WTC11 (cell line): ENCODE results near the gene ZNF428. TPM values are rescaled to one million over a fixed set of nuclear protein-coding genes. Genes with fewer than 3 reads are reported as not detected.

ENCODE experiments used
- ATAC-seq: fragments of 200-7000 bp; cut with Tn5 transposase; 2 replicates; pipeline ENCODE4 v1.10.0; 2021; ENCODE audit warnings: mild to moderate bottlenecking, moderate library complexity
- CTCF ChIA-PET: fragments of 300-600 bp; sonication (Branson Sonifier 250); formaldehyde crosslinking; loops from one replicate; lab custom pipeline; 2021; ENCODE audit warnings: antibody characterized with exemption; lab: Charles Lee
- POLR2A ChIA-PET: fragments of 350-600 bp; sonication (Branson Sonifier 250); formaldehyde crosslinking; loops from one replicate; lab custom pipeline; 2021; ENCODE audit warnings: antibody characterized with exemption; lab: Charles Lee
- DNase-seq: peaks from one replicate; pipeline ENCODE4 v3.0.0; 2021; ENCODE audit warnings: low spot score
- H3K27ac Mint-ChIP-seq: 2 replicates; pipeline ENCODE4 v1.8.0; 2021; ENCODE audit warnings: mixed read lengths
- H3K27me3 Mint-ChIP-seq: 2 replicates; pipeline ENCODE4 v1.8.0; 2021; ENCODE audit warnings: low read depth, mild to moderate bottlenecking, moderate library complexity, mixed read lengths
- H3K36me3 Mint-ChIP-seq: 2 replicates; pipeline ENCODE4 v1.8.0; 2021; ENCODE audit warnings: mixed read lengths
- H3K4me1 Mint-ChIP-seq: 2 replicates; pipeline ENCODE4 v1.8.0; 2022; ENCODE audit warnings: mixed read lengths
- H3K4me3 Mint-ChIP-seq: 2 replicates; pipeline ENCODE4 v1.8.0; 2021; ENCODE audit warnings: mild to moderate bottlenecking, moderate library complexity, mixed read lengths
- H3K9me3 Mint-ChIP-seq: 2 replicates; pipeline ENCODE4 v1.8.0; 2021; ENCODE audit warnings: mixed read lengths
- AFF4 ChIP-seq: sonication (generic); formaldehyde crosslinking; IDR thresholded peaks from 2 replicates; pipeline ENCODE4 v1.8.1; 2023; ENCODE audit warnings: mild to moderate bottlenecking, missing genetic modification reagents, borderline replicate concordance
- ATF3 ChIP-seq: sonication (generic); formaldehyde crosslinking; conservative IDR thresholded peaks from 2 replicates; pipeline ENCODE4 v1.8.1; 2022; ENCODE audit warnings: mild to moderate bottlenecking, missing genetic modification reagents
- CREM ChIP-seq: sonication (generic); formaldehyde crosslinking; IDR thresholded peaks from 2 replicates; pipeline ENCODE4 v1.8.1; 2022; ENCODE audit warnings: mild to moderate bottlenecking, missing genetic modification reagents, moderate library complexity
- E2F1 ChIP-seq: sonication (generic); formaldehyde crosslinking; IDR thresholded peaks from 2 replicates; pipeline ENCODE4 v1.8.0; 2022; ENCODE audit warnings: mild to moderate bottlenecking, missing genetic modification reagents
- E2F4 ChIP-seq: sonication (generic); formaldehyde crosslinking; IDR thresholded peaks from 2 replicates; pipeline ENCODE4 v1.8.1; 2022; ENCODE audit warnings: low read depth, mild to moderate bottlenecking, moderate library complexity, missing genetic modification reagents, borderline replicate concordance
- EMX1 ChIP-seq: fragments of 250-450 bp; sonication (Bioruptor Pico); IDR thresholded peaks from 2 replicates; pipeline ENCODE4 v1.8.0; 2021; ENCODE audit warnings: mild to moderate bottlenecking
- GABPB1 ChIP-seq: sonication (generic); formaldehyde crosslinking; IDR thresholded peaks from 2 replicates; pipeline ENCODE4 v1.8.1; 2023; ENCODE audit warnings: mild to moderate bottlenecking, missing genetic modification reagents
- GRHL2 ChIP-seq: fragments of 250-450 bp; sonication (Bioruptor Pico); IDR thresholded peaks from 2 replicates; pipeline ENCODE4 v1.8.0; 2022; ENCODE audit warnings: mild to moderate bottlenecking, moderate library complexity; ENCODE audit not compliant: insufficient replicate concordance, severe bottlenecking
- HMGXB4 ChIP-seq: sonication (generic); formaldehyde crosslinking; IDR thresholded peaks from 2 replicates; pipeline ENCODE4 v1.8.1; 2023; ENCODE audit warnings: mild to moderate bottlenecking, moderate library complexity, missing genetic modification reagents
- NFATC4 ChIP-seq: fragments of 250-450 bp; sonication (Bioruptor Pico); IDR thresholded peaks from 2 replicates; pipeline ENCODE4 v1.9.0; 2021; ENCODE audit warnings: mild to moderate bottlenecking
- NR2C2 ChIP-seq: sonication (generic); formaldehyde crosslinking; IDR thresholded peaks from 2 replicates; pipeline ENCODE4 v1.8.0; 2022; ENCODE audit warnings: mild to moderate bottlenecking, missing genetic modification reagents
- NR3C1 ChIP-seq: sonication (generic); formaldehyde crosslinking; conservative IDR thresholded peaks from 2 replicates; pipeline ENCODE4 v1.8.1; 2023; ENCODE audit warnings: low read depth, mild to moderate bottlenecking, missing genetic modification reagents
- PRRX2 ChIP-seq: fragments of 250-450 bp; sonication (Bioruptor Pico); IDR thresholded peaks from 2 replicates; pipeline ENCODE4 v1.8.0; 2021; ENCODE audit warnings: mild to moderate bottlenecking
- SP1 ChIP-seq: sonication (generic); formaldehyde crosslinking; conservative IDR thresholded peaks from 2 replicates; pipeline ENCODE4 v1.8.1; 2022; ENCODE audit warnings: missing genetic modification reagents
- TCF7 ChIP-seq: sonication (generic); formaldehyde crosslinking; IDR thresholded peaks from 2 replicates; pipeline ENCODE4 v1.8.0; 2022; ENCODE audit warnings: mild to moderate bottlenecking, low read depth, missing genetic modification reagents, moderate library complexity
- USF1 ChIP-seq: sonication (generic); formaldehyde crosslinking; IDR thresholded peaks from 2 replicates; pipeline ENCODE4 v1.8.0; 2022; ENCODE audit warnings: mild to moderate bottlenecking, missing genetic modification reagents
- ZBTB21 ChIP-seq: sonication (generic); formaldehyde crosslinking; IDR thresholded peaks from 2 replicates; pipeline ENCODE4 v1.8.1; 2023; ENCODE audit warnings: mild to moderate bottlenecking, missing genetic modification reagents, borderline replicate concordance
- ZBTB43 ChIP-seq: sonication (generic); formaldehyde crosslinking; IDR thresholded peaks from 2 replicates; pipeline ENCODE4 v1.8.1; 2023; ENCODE audit warnings: mild to moderate bottlenecking, missing genetic modification reagents
- ZMAT4 ChIP-seq: fragments of 250-450 bp; sonication (Bioruptor Pico); IDR thresholded peaks from 2 replicates; pipeline ENCODE4 v1.9.0; 2021; ENCODE audit warnings: mild to moderate bottlenecking
- ZNF232 ChIP-seq: sonication (generic); formaldehyde crosslinking; IDR thresholded peaks from 2 replicates; pipeline ENCODE4 v1.8.0; 2022; ENCODE audit warnings: mild to moderate bottlenecking, missing genetic modification reagents
- ZNF423 ChIP-seq: fragments of 250-450 bp; sonication (Bioruptor Pico); IDR thresholded peaks from 2 replicates; pipeline ENCODE4 v2.1.2; 2022; ENCODE audit warnings: mild to moderate bottlenecking, moderate library complexity
- ZNF425 ChIP-seq: fragments of 250-450 bp; sonication (Bioruptor Pico); conservative IDR thresholded peaks from 2 replicates; pipeline ENCODE4 v1.9.0; 2021; ENCODE audit warnings: mild to moderate bottlenecking
- total RNA-seq: library from RNA; stranded (reverse); gene quantifications from 3 replicates; pipeline ENCODE4 v1.2.3, GENCODE V29; 2021

ZNF428 gene
- total RNA-seq, 1 experiment from 2014 or later, result 20.1 TPM

- ATAC-seq (no peak), DNase-seq (no peak)
- H3K9me3 Mint-ChIP-seq, result no peaks in the 10 kb centered on the region
- H3K27ac Mint-ChIP-seq, result peak overlapping the region; percentile 66; the same call in 1 of the 2 replicates
- H3K4me1 Mint-ChIP-seq, result peaks cover 20% of the 10 kb centered on the region
- H3K36me3 Mint-ChIP-seq, result peaks cover 13% of the 10 kb centered on the region; the same call in 1 of the 2 replicates
- ChIA-PET CTCF (interaction anchor here (0.6 to 8.3 kb wide), 7 partner anchors 10 to 84 kb away, joined by 3 to 53 read pairs (median 5); partner anchors contain the start of genes IRGQ, ZNF575 and ZNF576), POLR2A (interaction anchor here (1.5 kb wide), 1 partner anchor 11 kb away, joined by 3 read pairs; the partner anchor contains the start of genes IRGQ and ZNF576)
- no peak overlapping the region for H3K4me3 Mint-ChIP-seq
- TF ChIP-seq ZNF425 (CRISPR knock-in tag), result no peak
- TF ChIP-seq ATF3 (CRISPR knock-in tag), result no peak
- TF ChIP-seq ZBTB21 (CRISPR knock-in tag), result no peak
- H3K27me3 Mint-ChIP-seq, result no peaks in the 10 kb centered on the region; the same call in 1 of the 2 replicates
Measured at GRCh38 chr19:43584484-43584883, 34.9 kb downstream of the ZNF428 start.

- Mint-ChIP-seq H3K9me3 (no peaks in the 10 kb centered on the region), H3K27me3 (no peaks in the 10 kb centered on the region; the same call in 1 of the 2 replicates), H3K27ac (no peak overlapping the region), H3K4me3 (no peak overlapping the region), H3K36me3 (peaks cover 7% of the 10 kb centered on the region; the same call in 1 of the 2 replicates), H3K4me1 (peaks cover 28% of the 10 kb centered on the region)
- ChIA-PET POLR2A (no interaction called here), CTCF (interaction anchor here (1.4 to 8.3 kb wide), 4 partner anchors 12 to 135 kb away, joined by 3 to 53 read pairs (median 11); partner anchors contain the start of genes IRGQ and ZNF576)
- DNase-seq (no peak), ATAC-seq (no peak)
- TF ChIP-seq GRHL2 (CRISPR knock-in tag), result no peak
- TF ChIP-seq ZNF232 (CRISPR knock-in tag), result no peak
- TF ChIP-seq NR2C2 (CRISPR knock-in tag), result no peak
- no peak for TF ChIP-seq AFF4 (CRISPR knock-in tag)
- no peak for TF ChIP-seq ZBTB43
- no peak for TF ChIP-seq ZNF423 (CRISPR knock-in tag)
- TF ChIP-seq EMX1 (CRISPR knock-in tag), result no peak
- no peak for TF ChIP-seq PRRX2 (CRISPR knock-in tag)
- TF ChIP-seq SP1 (CRISPR knock-in tag), result no peak
- no peak for TF ChIP-seq GABPB1
- TF ChIP-seq TCF7 (CRISPR knock-in tag), result no peak
- TF ChIP-seq NFATC4 (CRISPR knock-in tag), result no peak
- no peak for TF ChIP-seq HMGXB4 (CRISPR knock-in tag)
- no peak for TF ChIP-seq E2F4 (CRISPR knock-in tag)
- no peak for TF ChIP-seq CREM (CRISPR knock-in tag)
- no peak for TF ChIP-seq NR3C1
- no peak for TF ChIP-seq ZMAT4 (CRISPR knock-in tag)
- no peak for TF ChIP-seq USF1 (CRISPR knock-in tag)
- no peak for TF ChIP-seq E2F1 (CRISPR knock-in tag)
Measured at GRCh38 chr19:43582495-43582894, 36.9 kb downstream of the ZNF428 start.
